ENCODE measurements around the gene MFAP2.

MFAP2 gene

DNA sequence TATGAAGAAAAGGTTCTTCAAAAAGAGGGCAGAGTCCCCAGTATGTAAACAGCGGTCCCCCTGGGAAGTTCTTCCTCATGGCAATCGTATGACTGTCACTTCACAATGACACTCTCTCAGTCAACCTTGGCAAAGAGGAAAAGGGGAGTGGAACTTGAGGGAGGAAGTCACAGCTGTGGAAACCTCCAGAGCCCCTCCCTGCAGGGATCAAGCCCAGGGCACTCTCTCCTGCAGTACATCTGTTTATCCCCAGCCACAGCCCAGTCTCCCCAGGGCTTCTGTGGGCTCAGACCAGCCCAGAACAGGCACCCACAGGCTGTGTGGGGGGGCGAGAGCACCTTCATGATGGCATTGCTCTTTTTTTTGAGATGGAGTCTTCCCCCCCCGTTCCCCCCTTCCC lies 29.3 kb upstream of the MFAP2 start:
- H3F3A ChIP-seq (ENCODE audit: insufficient read depth), result no peaks in the 10 kb centered on the region
- no peaks in the 10 kb centered on the region for H3K9me2 ChIP-seq (replicated peaks; ENCODE audit: insufficient read depth, low read length)
- no peaks in the 10 kb centered on the region; the same call in 1 of the 2 replicates for H4K20me1 ChIP-seq (ENCODE audit: low read depth, low read length)
- H3K27ac ChIP-seq (ENCODE audit: low read depth, low read length), result no peak overlapping the region
- no peak overlapping the region for H3K4me3 ChIP-seq (ENCODE audit: insufficient read depth, low read length, poor library complexity, severe bottlenecking)
- no peaks in the 10 kb centered on the region for H3K9me3 ChIP-seq (ENCODE audit: insufficient read depth, low read length)
- no peak overlapping the region for H2AFZ ChIP-seq (ENCODE audit: low read depth, low read length, severe bottlenecking)
- no peaks in the 10 kb centered on the region for H3K79me2 ChIP-seq (ENCODE audit: insufficient read depth, low read length)
- no peak overlapping the region for H3K4me2 ChIP-seq (ENCODE audit: low read depth, low read length, poor library complexity, severe bottlenecking)
- H3K9ac ChIP-seq (ENCODE audit: low read length), result no peak overlapping the region
- TF ChIP-seq EZH2phosphoT487 (conservative IDR thresholded peaks at IDR 0.05; ENCODE audit: low read length), result no peak
- TF ChIP-seq, protein P1, sequence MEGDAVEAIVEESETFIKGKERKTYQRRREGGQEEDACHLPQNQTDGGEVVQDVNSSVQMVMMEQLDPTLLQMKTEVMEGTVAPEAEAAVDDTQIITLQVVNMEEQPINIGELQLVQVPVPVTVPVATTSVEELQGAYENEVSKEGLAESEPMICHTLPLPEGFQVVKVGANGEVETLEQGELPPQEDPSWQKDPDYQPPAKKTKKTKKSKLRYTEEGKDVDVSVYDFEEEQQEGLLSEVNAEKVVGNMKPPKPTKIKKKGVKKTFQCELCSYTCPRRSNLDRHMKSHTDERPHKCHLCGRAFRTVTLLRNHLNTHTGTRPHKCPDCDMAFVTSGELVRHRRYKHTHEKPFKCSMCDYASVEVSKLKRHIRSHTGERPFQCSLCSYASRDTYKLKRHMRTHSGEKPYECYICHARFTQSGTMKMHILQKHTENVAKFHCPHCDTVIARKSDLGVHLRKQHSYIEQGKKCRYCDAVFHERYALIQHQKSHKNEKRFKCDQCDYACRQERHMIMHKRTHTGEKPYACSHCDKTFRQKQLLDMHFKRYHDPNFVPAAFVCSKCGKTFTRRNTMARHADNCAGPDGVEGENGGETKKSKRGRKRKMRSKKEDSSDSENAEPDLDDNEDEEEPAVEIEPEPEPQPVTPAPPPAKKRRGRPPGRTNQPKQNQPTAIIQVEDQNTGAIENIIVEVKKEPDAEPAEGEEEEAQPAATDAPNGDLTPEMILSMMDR (IDR thresholded peaks at IDR 0.05; ENCODE audit: insufficient read depth, low read length, poor library complexity, severe bottlenecking), result no peak
- no peaks in the 10 kb centered on the region for H3K36me3 ChIP-seq (ENCODE audit: low read length)
- H3K27me3 ChIP-seq (ENCODE audit: low read length), result no peaks in the 10 kb centered on the region

DNA sequence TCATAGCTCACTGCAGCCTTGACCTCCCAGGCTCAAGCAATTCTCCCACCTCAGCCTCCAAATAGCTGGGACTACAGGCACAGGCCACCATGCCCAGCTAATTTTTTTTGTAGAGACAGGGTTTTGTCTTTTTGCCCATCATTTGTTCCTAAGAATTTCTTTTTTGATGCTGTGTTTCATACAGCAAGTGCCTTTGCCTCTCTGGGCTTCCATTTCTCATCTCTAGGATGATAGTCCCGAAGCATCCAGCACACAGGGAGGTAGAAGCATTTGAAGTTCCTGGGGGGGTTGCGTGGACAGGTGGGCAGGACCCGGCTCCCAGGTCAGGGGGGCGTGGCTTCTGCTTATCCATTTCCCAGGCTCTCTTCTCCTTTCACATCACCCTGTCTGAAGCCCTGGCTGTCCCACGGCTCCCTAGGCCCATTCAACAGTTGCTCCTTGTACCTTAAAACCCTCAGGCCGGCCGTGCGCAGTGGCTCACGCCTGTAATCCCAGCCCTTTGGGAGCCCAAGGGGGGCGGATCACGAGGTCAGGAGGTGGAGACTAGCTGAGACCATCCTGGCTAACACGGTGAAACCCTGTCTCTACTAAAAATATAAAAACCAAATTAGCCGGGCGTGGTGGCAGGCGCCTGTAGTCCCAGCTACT lies 27.9 kb upstream of the MFAP2 start:
- no peak overlapping the region for H3K4me2 ChIP-seq (ENCODE audit: low read depth, low read length, poor library complexity, severe bottlenecking)
- no peaks in the 10 kb centered on the region for H3K79me2 ChIP-seq (ENCODE audit: insufficient read depth, low read length)
- no peak overlapping the region for H2AFZ ChIP-seq (ENCODE audit: low read depth, low read length, severe bottlenecking)
- no peak overlapping the region for H3K27ac ChIP-seq (ENCODE audit: low read depth, low read length)
- no peaks in the 10 kb centered on the region for H3F3A ChIP-seq (ENCODE audit: insufficient read depth)
- no peaks in the 10 kb centered on the region; the same call in 1 of the 2 replicates for H4K20me1 ChIP-seq (ENCODE audit: low read depth, low read length)
- H3K9ac ChIP-seq (ENCODE audit: low read length), result no peak overlapping the region
- no peaks in the 10 kb centered on the region for H3K9me2 ChIP-seq (replicated peaks; ENCODE audit: insufficient read depth, low read length)
- TF ChIP-seq, protein P1 (IDR thresholded peaks at IDR 0.05; ENCODE audit: insufficient read depth, low read length, poor library complexity, severe bottlenecking), result no peak
- TF ChIP-seq EZH2phosphoT487 (conservative IDR thresholded peaks at IDR 0.05; ENCODE audit: low read length), result no peak
- no peak overlapping the region for H3K4me3 ChIP-seq (ENCODE audit: insufficient read depth, low read length, poor library complexity, severe bottlenecking)
- no peaks in the 10 kb centered on the region for H3K27me3 ChIP-seq (ENCODE audit: low read length)
- no peaks in the 10 kb centered on the region for H3K36me3 ChIP-seq (ENCODE audit: low read length)
- H3K9me3 ChIP-seq (ENCODE audit: insufficient read depth, low read length), result no peaks in the 10 kb centered on the region

DNA sequence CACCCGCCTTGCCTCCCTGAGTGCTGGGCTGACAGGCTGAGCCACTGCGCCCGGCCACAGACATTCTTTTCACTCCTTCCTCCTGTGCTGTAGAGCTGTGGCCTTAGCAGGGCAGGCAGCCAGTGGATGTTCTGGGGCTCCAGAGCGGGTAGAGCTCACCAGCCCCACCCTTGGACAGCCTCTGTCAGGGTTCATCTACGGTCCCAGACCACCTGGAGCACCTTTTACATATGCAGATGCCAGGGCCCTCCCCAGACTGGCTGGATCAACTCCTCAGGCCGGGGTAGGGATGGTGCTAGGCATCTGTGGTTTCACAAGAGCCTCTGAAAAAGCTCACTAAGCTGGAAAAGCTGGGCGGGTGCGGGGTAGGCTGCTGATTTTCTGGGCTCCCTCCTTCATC lies 26.7 kb upstream of the MFAP2 start:
- H3K4me2 ChIP-seq (ENCODE audit: low read depth, low read length, poor library complexity, severe bottlenecking), result no peak overlapping the region
- H3K27me3 ChIP-seq (ENCODE audit: low read length), result no peaks in the 10 kb centered on the region
- no peaks in the 10 kb centered on the region for H3K36me3 ChIP-seq (ENCODE audit: low read length)
- no peak overlapping the region for H3K27ac ChIP-seq (ENCODE audit: low read depth, low read length)
- TF ChIP-seq, protein P1 (IDR thresholded peaks at IDR 0.05; ENCODE audit: insufficient read depth, low read length, poor library complexity, severe bottlenecking), result no peak
- no peak for TF ChIP-seq EZH2phosphoT487 (conservative IDR thresholded peaks at IDR 0.05; ENCODE audit: low read length)
- no peaks in the 10 kb centered on the region for H3K9me2 ChIP-seq (replicated peaks; ENCODE audit: insufficient read depth, low read length)
- H3K79me2 ChIP-seq (ENCODE audit: insufficient read depth, low read length), result no peaks in the 10 kb centered on the region
- no peak overlapping the region for H3K9ac ChIP-seq (ENCODE audit: low read length)
- H3K9me3 ChIP-seq (ENCODE audit: insufficient read depth, low read length), result no peaks in the 10 kb centered on the region
- no peak overlapping the region for H3K4me3 ChIP-seq (ENCODE audit: insufficient read depth, low read length, poor library complexity, severe bottlenecking)
- H3F3A ChIP-seq (ENCODE audit: insufficient read depth), result no peaks in the 10 kb centered on the region
- H2AFZ ChIP-seq (ENCODE audit: low read depth, low read length, severe bottlenecking), result no peak overlapping the region
- no peaks in the 10 kb centered on the region; the same call in 1 of the 2 replicates for H4K20me1 ChIP-seq (ENCODE audit: low read depth, low read length)

Measured in SU-DHL-6 (cell line).